Breast epithelium (tissue), 4 donors: ENCODE data around the gene VAPB. TPM values are rescaled to one million over a fixed set of nuclear protein-coding genes. Genes with fewer than 3 reads are reported as not detected.

Experiments used
- DNase-seq, 2 donors: peaks; one replicate each; pipeline ENCODE4 v3.0.0-alpha.2; 2019; ENCODE audit warnings: low spot score in 2 of 2
- H3K27ac ChIP-seq, 2 donors: fragments of 200-600 bp; sonication (generic) in 1 of 2; one replicate each; pipeline ENCODE4 v1.5.1; 2016 to 2019; ENCODE audit warnings: mild to moderate bottlenecking in 1 of 2
- H3K27me3 ChIP-seq, 2 donors: fragments of 200-600 bp; sonication (generic) in 1 of 2; one replicate each; pipeline versions ENCODE4 v1.5.1 to v1.6.0; 2017 to 2019; ENCODE audit warnings: control low read depth in 1 of 2, mild to moderate bottlenecking in 1 of 2
- H3K36me3 ChIP-seq: fragments of 200-600 bp; one replicate; pipeline ENCODE4 v1.5.1; 2019
- H3K4me1 ChIP-seq, 2 donors: fragments of 200-600 bp; sonication (generic); one replicate each; pipeline ENCODE4 v1.5.1; 2016 to 2019; ENCODE audit warnings: control low read depth in 1 of 2
- H3K4me3 ChIP-seq, 3 donors: fragments of 200-600 bp; sonication (generic); 1 replicate in 2 of 3; 2 replicates in 1 of 3; pipeline ENCODE4 v1.5.1; 2016 to 2019; ENCODE audit warnings: mild to moderate bottlenecking in 3 of 3, moderate library complexity in 2 of 3
- H3K9me3 ChIP-seq, 2 donors: fragments of 200-600 bp; sonication (generic) in 1 of 2; one replicate each; pipeline ENCODE4 v1.5.1; 2016 to 2019; ENCODE audit warnings: control low read depth in 1 of 2
- CTCF ChIP-seq, 3 donors: fragments of 450-650 bp; IDR thresholded peaks; one replicate each; pipeline ENCODE4 v1.5.1; 2016 to 2017; ENCODE audit warnings: antibody characterized with exemption in 3 of 3, mild to moderate bottlenecking in 3 of 3, moderate library complexity in 3 of 3
- POLR2A ChIP-seq: fragments of 450-650 bp; IDR thresholded peaks from one replicate; pipeline ENCODE4 v1.6.1; 2016; ENCODE audit warnings: antibody characterized with exemption, mild to moderate bottlenecking, moderate library complexity
- POLR2AphosphoS5 ChIP-seq, 3 donors: sonication (generic); formaldehyde crosslinking; IDR thresholded peaks; one replicate each; pipeline ENCODE4 v1.6.1; 2017; ENCODE audit warnings: antibody characterized with exemption in 3 of 3
- intact Hi-C: fragments of 100-400 bp; cut with DNase I; formaldehyde crosslinking; loops from one replicate; pipeline ENCODE4 v1.15.1; 2023; ENCODE audit warnings: low total_unique reads
- total RNA-seq, 3 donors: library from RNA; depleted of rRNA; stranded (reverse); fragments of >200 nt; gene quantifications; one replicate each; pipeline ENCODE4 v1.1.0, GENCODE V29; 2016

VAPB gene
- total RNA-seq, 3 donors from 2014 or later, result 18.6 to 18.9 (median 18.7) TPM

- Histone ChIP-seq H3K4me1 (peaks cover 0 to 10% of the 10 kb centered on the region in 2 donors), H3K9me3 (no peaks in the 10 kb centered on the region), H3K27ac (peak overlapping the region; percentile 92 to 95), H3K4me3 (peak overlapping the region; percentile 79 to 86 (median 85)), H3K27me3 (no peaks in the 10 kb centered on the region), H3K36me3 (no peaks in the 10 kb centered on the region)
- TF ChIP-seq POLR2AphosphoS5 (IDR thresholded peaks at IDR 0.05), result no peak
- TF ChIP-seq CTCF (IDR thresholded peaks at IDR 0.05), result no peak
- intact Hi-C loops, result no loop called here
- DNase-seq, result no peak
Observed at GRCh38 chr20:58388028-58388601, 914 bp upstream of the VAPB start.

- H3K27ac ChIP-seq, result peak overlapping the region; percentile 92 to 95
- H3K9me3 ChIP-seq, result no peaks in the 10 kb centered on the region
- intact Hi-C loops, result no loop called here
- H3K36me3 ChIP-seq, result no peaks in the 10 kb centered on the region
- TF ChIP-seq CTCF (IDR thresholded peaks at IDR 0.05) (no peak), POLR2A (no peak), POLR2AphosphoS5 (IDR thresholded peaks at IDR 0.05) (no peak)
- H3K4me3 ChIP-seq, result peak overlapping the region; percentile 79 to 86 (median 85)
- no peak for DNase-seq
- H3K4me1 ChIP-seq, result peaks cover 0 to 10% of the 10 kb centered on the region in 2 donors
- H3K27me3 ChIP-seq, result no peaks in the 10 kb centered on the region
Observed at GRCh38 chr20:58389324-58389967, 417 bp downstream of the VAPB start.

GRCh38 chr20:58389968-58390658, 1.1 kb downstream of the VAPB start:
- DNase-seq, result no peak
- Histone ChIP-seq H3K36me3 (no peaks in the 10 kb centered on the region), H3K9me3 (no peaks in the 10 kb centered on the region), H3K27ac (peak overlapping the region; percentile 92 to 95), H3K4me1 (peaks cover 0 to 10% of the 10 kb centered on the region in 2 donors), H3K4me3 (peak overlapping the region; percentile 79 to 86 (median 85)), H3K27me3 (no peaks in the 10 kb centered on the region)
- TF ChIP-seq POLR2AphosphoS5 (IDR thresholded peaks at IDR 0.05) (no peak), CTCF (IDR thresholded peaks at IDR 0.05) (no peak), POLR2A (no peak)
- intact Hi-C loops, result no loop called here

GRCh38 chr20:58390659-58391035, 1.6 kb downstream of the VAPB start:
- H3K4me3 ChIP-seq, result peak overlapping the region in 1 of 3 donors; percentile 86
- H3K36me3 ChIP-seq, result no peaks in the 10 kb centered on the region
- intact Hi-C loops, result no loop called here
- no peak overlapping the region for H3K27ac ChIP-seq
- H3K9me3 ChIP-seq, result no peaks in the 10 kb centered on the region
- H3K27me3 ChIP-seq, result no peaks in the 10 kb centered on the region
- no peak for TF ChIP-seq CTCF (IDR thresholded peaks at IDR 0.05)
- TF ChIP-seq POLR2AphosphoS5 (IDR thresholded peaks at IDR 0.05), result no peak
- DNase-seq, result no peak
- H3K4me1 ChIP-seq, result peaks cover 0 to 10% of the 10 kb centered on the region in 2 donors

GRCh38 chr20:58392286-58392685, 3.3 kb downstream of the VAPB start:
- Histone ChIP-seq H3K4me3 (no peak overlapping the region), H3K36me3 (no peaks in the 10 kb centered on the region), H3K27me3 (no peaks in the 10 kb centered on the region), H3K27ac (no peak overlapping the region), H3K4me1 (peaks cover 0 to 10% of the 10 kb centered on the region in 2 donors), H3K9me3 (no peaks in the 10 kb centered on the region)
- DNase-seq, result no peak
- intact Hi-C loops, result no loop called here
- TF ChIP-seq POLR2AphosphoS5 (IDR thresholded peaks at IDR 0.05) (no peak), POLR2A (no peak), CTCF (IDR thresholded peaks at IDR 0.05) (no peak)
